Measurements from ENCODE around the gene TFPT. TPM values are rescaled to one million over a fixed set of nuclear protein-coding genes. Genes with fewer than 3 reads are reported as not detected.

Gene TFPT
- total RNA-seq, 1 experiment from 2014 or later = 26.6 TPM

GRCh38 chr19:54162241-54162805 lies 46.9 kb upstream of the TFPT start:
- H3K36me3 Mint-ChIP-seq (ENCODE audit: insufficient read depth in 1 of 3, low read depth in 3 of 3) = peaks cover 6 to 9% (median 8%) of the 10 kb centered on the region in 3 experiments
- peak; percentile 91 for DNase-seq
- H3K27ac Mint-ChIP-seq = peak overlapping the region in 2 of 3 experiments; percentile 93 to 94; a peak in 2 of 7 replicates
- Histone ChIP-seq H3K18ac (ENCODE audit: insufficient read length, low read depth, low read length) (no peak overlapping the region), H4K20me1 (ENCODE audit: control insufficient read depth, insufficient read depth, insufficient read length) (no peaks in the 10 kb centered on the region), H2BK120ac (ENCODE audit: low read depth, low read length, poor library complexity, severe bottlenecking) (no peak overlapping the region), H3K79me1 (ENCODE audit: insufficient read depth, low read depth, low read length, poor library complexity, severe bottlenecking) (no peaks in the 10 kb centered on the region), H3K23me2 (ENCODE audit: insufficient read length, low read depth, low read length, poor library complexity, severe bottlenecking) (peaks cover 18% of the 10 kb centered on the region), H3K56ac (ENCODE audit: insufficient read length, low read depth, low read length) (no peak overlapping the region), H4K8ac (replicated peaks; ENCODE audit: insufficient read length, low read depth, low read length) (no peak overlapping the region), H4K91ac (ENCODE audit: insufficient read length, low read depth, low read length) (no peak overlapping the region), H4K5ac (ENCODE audit: insufficient read length, low read depth, low read length) (no peak overlapping the region), H2BK15ac (ENCODE audit: low read depth, low read length) (no peak overlapping the region), H2BK20ac (ENCODE audit: low read depth, low read length, poor library complexity, severe bottlenecking) (no peak overlapping the region), H3K79me2 (ENCODE audit: insufficient read depth, low read length) (no peaks in the 10 kb centered on the region; the same call in 1 of the 2 replicates), H2BK12ac (ENCODE audit: insufficient read length, low read depth, low read length) (no peak overlapping the region), H3K23ac (ENCODE audit: insufficient read length, low read depth, low read length) (no peak overlapping the region), H2BK5ac (ENCODE audit: insufficient read length, low read length) (no peak overlapping the region), H3K4ac (ENCODE audit: low read depth, low read length) (no peak overlapping the region), H3K4me2 (ENCODE audit: insufficient read depth, insufficient read length, low read length) (peak overlapping the region; percentile 53), H3K27me3 (ENCODE audit: insufficient read depth, low read length) (no peaks in the 10 kb centered on the region), H2AK5ac (ENCODE audit: insufficient read length, low read length) (no peak overlapping the region), H3K9me3 (ENCODE audit: control insufficient read depth, low read depth, low read length) (no peaks in the 10 kb centered on the region), H3K9ac (ENCODE audit: extremely low read depth, insufficient read length, low read length) (no peak overlapping the region), H3K27ac (ENCODE audit: insufficient read length, low read depth, low read length) (no peak overlapping the region), H3T11ph (ENCODE audit: low read length) (no peak overlapping the region), H3K14ac (ENCODE audit: insufficient read depth, low read length) (no peak overlapping the region), H2AFZ (ENCODE audit: low read length) (no peak overlapping the region), H3K4me1 (ENCODE audit: insufficient read depth, low read length) (no peaks in the 10 kb centered on the region)
- H3K4me3 Mint-ChIP-seq = peak overlapping the region; percentile 72 to 93
- no peak for TF ChIP-seq CTCF (conservative IDR thresholded peaks at IDR 0.05)
- peaks cover 33 to 41% of the 10 kb centered on the region in 2 experiments for H3K4me1 Mint-ChIP-seq
- peaks cover 0 to 6% of the 10 kb centered on the region in 2 experiments; a peak in 2 of 5 replicates for H3K9me3 Mint-ChIP-seq
- peaks cover 41% of the 10 kb centered on the region for H3K27me3 Mint-ChIP-seq (ENCODE audit: low read depth)
- no CpG with 5 or more reads among the region's 35 CpGs for WGBS (ENCODE audit: extremely low coverage, insufficient read length, low lambda C conversion rate)

Data from H9 (cell line).